ENCODE results near the gene KXD1.
"Not testable (repeated sequence)": the region's sequence is repeated elsewhere in the genome, so short reads cannot be mapped to it uniquely, and the experiment has no call there.

GRCh38 chr19:18540200-18540599 is 17.5 kb upstream of the KXD1 start:
- TF ChIP-seq, protein P1, sequence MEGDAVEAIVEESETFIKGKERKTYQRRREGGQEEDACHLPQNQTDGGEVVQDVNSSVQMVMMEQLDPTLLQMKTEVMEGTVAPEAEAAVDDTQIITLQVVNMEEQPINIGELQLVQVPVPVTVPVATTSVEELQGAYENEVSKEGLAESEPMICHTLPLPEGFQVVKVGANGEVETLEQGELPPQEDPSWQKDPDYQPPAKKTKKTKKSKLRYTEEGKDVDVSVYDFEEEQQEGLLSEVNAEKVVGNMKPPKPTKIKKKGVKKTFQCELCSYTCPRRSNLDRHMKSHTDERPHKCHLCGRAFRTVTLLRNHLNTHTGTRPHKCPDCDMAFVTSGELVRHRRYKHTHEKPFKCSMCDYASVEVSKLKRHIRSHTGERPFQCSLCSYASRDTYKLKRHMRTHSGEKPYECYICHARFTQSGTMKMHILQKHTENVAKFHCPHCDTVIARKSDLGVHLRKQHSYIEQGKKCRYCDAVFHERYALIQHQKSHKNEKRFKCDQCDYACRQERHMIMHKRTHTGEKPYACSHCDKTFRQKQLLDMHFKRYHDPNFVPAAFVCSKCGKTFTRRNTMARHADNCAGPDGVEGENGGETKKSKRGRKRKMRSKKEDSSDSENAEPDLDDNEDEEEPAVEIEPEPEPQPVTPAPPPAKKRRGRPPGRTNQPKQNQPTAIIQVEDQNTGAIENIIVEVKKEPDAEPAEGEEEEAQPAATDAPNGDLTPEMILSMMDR (IDR thresholded peaks at IDR 0.05), result not testable (repeated sequence)
- TF ChIP-seq POLR2A (IDR thresholded peaks at IDR 0.05), result not testable (repeated sequence)
